ENCODE results near the gene RUFY3.
A peak's percentile ranks its signal among the peaks of the same experiment; 100 is the strongest.

Gene RUFY3

DNA sequence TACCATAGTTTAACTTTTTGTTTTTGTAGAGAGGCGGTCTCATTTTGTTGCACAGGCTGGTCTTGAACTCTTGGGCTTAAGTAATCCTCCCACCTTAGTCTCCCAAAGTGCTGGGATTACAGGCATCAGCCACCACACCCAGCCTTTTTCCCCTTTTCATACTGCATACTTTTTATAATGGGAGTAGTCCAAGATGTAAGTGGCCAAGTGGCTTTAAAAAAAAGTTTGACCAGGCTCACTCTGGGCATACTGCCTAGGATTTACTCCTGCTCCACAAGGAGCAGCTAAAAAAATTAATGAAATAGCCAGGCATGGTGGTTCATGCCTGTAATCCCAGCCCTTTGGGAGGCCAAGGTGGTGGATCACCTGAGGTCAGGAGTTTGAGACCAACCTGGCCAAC, 111.9 kb downstream of the RUFY3 start:
- Histone ChIP-seq H3K36me3 (replicated peaks in 1 of 2; ENCODE audit: control insufficient read depth in 2 of 2, insufficient read depth in 2 of 2, low read length in 2 of 2) (peaks cover 20 to 84% of the 10 kb centered on the region in 2 donors), H3K9ac (ENCODE audit: low read depth, low read length, poor library complexity) (no peak overlapping the region), H2BK12ac (ENCODE audit: low read length) (no peak overlapping the region), H2BK120ac (ENCODE audit: low read depth, low read length) (no peak overlapping the region), H3K4me3 (ENCODE audit: low read length in 2 of 2) (no peak overlapping the region), H3K18ac (ENCODE audit: low read length) (no peak overlapping the region), H3K23ac (ENCODE audit: low read depth, low read length, poor library complexity) (no peak overlapping the region), H4K8ac (ENCODE audit: low read depth, low read length) (no peak overlapping the region), H3K4ac (ENCODE audit: low read length) (no peak overlapping the region), H3K4me2 (ENCODE audit: insufficient read depth, low read length, poor library complexity, severe bottlenecking) (no peak overlapping the region), H3K27ac (replicated peaks; ENCODE audit: low read length) (no peak overlapping the region), H2BK5ac (ENCODE audit: low read length) (no peak overlapping the region), H4K91ac (ENCODE audit: low read depth, low read length, poor library complexity) (no peak overlapping the region), H3K79me1 (ENCODE audit: low read depth, low read length) (peaks cover 2% of the 10 kb centered on the region), H3K9me3 (replicated peaks in 1 of 2; ENCODE audit: control insufficient read depth in 2 of 2, insufficient read depth in 1 of 2, low read depth in 1 of 2, low read length in 2 of 2) (peaks cover 0 to 1% of the 10 kb centered on the region in 2 donors), H2AFZ (ENCODE audit: low read length) (no peak overlapping the region), H3K14ac (ENCODE audit: low read length) (no peak overlapping the region), H2BK15ac (ENCODE audit: low read length) (no peak overlapping the region), H2AK5ac (ENCODE audit: low read depth, low read length) (no peak overlapping the region), H3K4me1 (ENCODE audit: control insufficient read depth in 2 of 2, insufficient read depth in 1 of 2, low read depth in 1 of 2, low read length in 2 of 2) (no peaks in the 10 kb centered on the region), H3K27me3 (ENCODE audit: control insufficient read depth in 3 of 3, insufficient read depth in 3 of 3, low read depth in 1 of 3, low read length in 3 of 3) (no peaks in the 10 kb centered on the region)
- no peak for DNase-seq (ENCODE audit: low spot score)
- no CpG with 5 or more reads among the region's 1 CpG for whole genome bisulfite sequencing, 2 donors (ENCODE audit: extremely low coverage in 2 of 2, insufficient read length in 2 of 2, insufficient replicate concordance in 1 of 2)

DNA sequence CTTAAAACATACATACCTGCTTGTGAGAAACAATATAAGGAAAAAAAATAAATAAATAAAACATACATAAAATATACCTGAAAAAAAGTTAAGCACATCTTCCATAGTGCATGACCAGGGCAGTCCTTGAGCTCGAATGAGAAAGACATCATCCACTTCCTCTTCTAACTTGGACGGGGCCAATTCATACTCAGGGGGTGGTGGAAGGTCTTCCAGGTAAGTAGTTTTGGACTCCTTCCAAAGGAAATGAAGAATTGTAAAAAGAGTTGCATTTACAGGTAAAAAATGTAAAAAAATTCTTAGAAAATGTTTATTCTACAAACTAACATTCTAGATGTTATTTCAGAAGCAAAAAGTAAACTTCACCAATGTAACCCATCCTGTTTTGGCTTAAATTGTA, 114.3 kb downstream of the RUFY3 start:
- no peaks in the 10 kb centered on the region for H3K27me3 ChIP-seq (ENCODE audit: control insufficient read depth in 3 of 3, insufficient read depth in 3 of 3, low read depth in 1 of 3, low read length in 3 of 3)
- H4K91ac ChIP-seq (ENCODE audit: low read depth, low read length, poor library complexity) = no peak overlapping the region
- no peak overlapping the region for H3K27ac ChIP-seq (replicated peaks; ENCODE audit: low read length)
- no peak overlapping the region for H3K23ac ChIP-seq (ENCODE audit: low read depth, low read length, poor library complexity)
- no peaks in the 10 kb centered on the region for H3K4me1 ChIP-seq (ENCODE audit: control insufficient read depth in 2 of 2, insufficient read depth in 1 of 2, low read depth in 1 of 2, low read length in 2 of 2)
- H3K4ac ChIP-seq (ENCODE audit: low read length) = no peak overlapping the region
- H3K18ac ChIP-seq (ENCODE audit: low read length) = no peak overlapping the region
- no peak overlapping the region for H2BK120ac ChIP-seq (ENCODE audit: low read depth, low read length)
- no peak overlapping the region for H3K4me3 ChIP-seq (ENCODE audit: low read length in 2 of 2)
- WGBS, 2 donors (ENCODE audit: extremely low coverage in 2 of 2, insufficient read length in 2 of 2, insufficient replicate concordance in 1 of 2) = no CpG with 5 or more reads among the region's 2 CpGs
- no peak overlapping the region for H2BK15ac ChIP-seq (ENCODE audit: low read length)
- H3K4me2 ChIP-seq (ENCODE audit: insufficient read depth, low read length, poor library complexity, severe bottlenecking) = no peak overlapping the region
- peaks cover 0 to 1% of the 10 kb centered on the region in 2 donors for H3K9me3 ChIP-seq (replicated peaks in 1 of 2; ENCODE audit: control insufficient read depth in 2 of 2, insufficient read depth in 1 of 2, low read depth in 1 of 2, low read length in 2 of 2)
- no peak for DNase-seq (ENCODE audit: low spot score)
- H2BK5ac ChIP-seq (ENCODE audit: low read length) = no peak overlapping the region
- no peak overlapping the region for H2AFZ ChIP-seq (ENCODE audit: low read length)
- no peak overlapping the region for H3K14ac ChIP-seq (ENCODE audit: low read length)
- H2BK12ac ChIP-seq (ENCODE audit: low read length) = no peak overlapping the region
- peaks cover 14 to 62% of the 10 kb centered on the region in 2 donors for H3K36me3 ChIP-seq (replicated peaks in 1 of 2; ENCODE audit: control insufficient read depth in 2 of 2, insufficient read depth in 2 of 2, low read length in 2 of 2)
- H3K79me1 ChIP-seq (ENCODE audit: low read depth, low read length) = peaks cover 4% of the 10 kb centered on the region
- no peak overlapping the region for H3K9ac ChIP-seq (ENCODE audit: low read depth, low read length, poor library complexity)
- H2AK5ac ChIP-seq (ENCODE audit: low read depth, low read length) = no peak overlapping the region
- no peak overlapping the region for H4K8ac ChIP-seq (ENCODE audit: low read depth, low read length)

DNA sequence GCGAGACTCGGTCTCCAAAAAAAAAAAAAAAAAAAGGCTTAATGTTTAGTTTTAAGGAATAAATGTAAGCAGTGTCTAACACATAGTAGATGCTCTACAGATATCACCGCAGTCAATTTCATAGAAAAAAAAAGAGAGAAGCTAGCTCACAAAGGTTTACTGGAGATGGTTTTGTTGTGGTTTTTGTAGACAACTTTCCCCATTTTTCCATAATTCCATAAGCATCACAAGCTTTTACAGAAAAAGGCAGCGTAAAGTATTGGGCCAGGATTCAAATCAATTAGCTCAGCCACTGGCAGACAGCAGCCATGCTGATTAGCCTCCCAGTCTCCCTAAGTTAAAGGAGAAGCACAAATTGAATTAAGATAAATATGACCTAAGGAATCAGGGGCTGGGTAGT, 116.4 kb downstream of the RUFY3 start:
- Histone ChIP-seq H3K4me3 (ENCODE audit: low read length in 2 of 2) (peak overlapping the region; percentile 85 to 99), H2AK5ac (ENCODE audit: low read depth, low read length) (no peak overlapping the region), H2BK15ac (ENCODE audit: low read length) (no peak overlapping the region), H2AFZ (ENCODE audit: low read length) (no peak overlapping the region), H3K27ac (replicated peaks; ENCODE audit: low read length) (no peak overlapping the region), H3K23ac (ENCODE audit: low read depth, low read length, poor library complexity) (no peak overlapping the region), H3K4ac (ENCODE audit: low read length) (no peak overlapping the region), H3K14ac (ENCODE audit: low read length) (no peak overlapping the region), H3K36me3 (replicated peaks in 1 of 2; ENCODE audit: control insufficient read depth in 2 of 2, insufficient read depth in 2 of 2, low read length in 2 of 2) (peaks cover 7 to 41% of the 10 kb centered on the region in 2 donors), H3K9me3 (replicated peaks in 1 of 2; ENCODE audit: control insufficient read depth in 2 of 2, insufficient read depth in 1 of 2, low read depth in 1 of 2, low read length in 2 of 2) (peaks cover 0 to 1% of the 10 kb centered on the region in 2 donors), H3K18ac (ENCODE audit: low read length) (no peak overlapping the region), H3K79me1 (ENCODE audit: low read depth, low read length) (peaks cover 4% of the 10 kb centered on the region), H4K8ac (ENCODE audit: low read depth, low read length) (no peak overlapping the region), H3K9ac (ENCODE audit: low read depth, low read length, poor library complexity) (no peak overlapping the region), H4K91ac (ENCODE audit: low read depth, low read length, poor library complexity) (no peak overlapping the region), H3K27me3 (ENCODE audit: control insufficient read depth in 3 of 3, insufficient read depth in 3 of 3, low read depth in 1 of 3, low read length in 3 of 3) (no peaks in the 10 kb centered on the region), H3K4me2 (ENCODE audit: insufficient read depth, low read length, poor library complexity, severe bottlenecking) (peak overlapping the region; percentile 75), H2BK120ac (ENCODE audit: low read depth, low read length) (no peak overlapping the region), H3K4me1 (ENCODE audit: control insufficient read depth in 2 of 2, insufficient read depth in 1 of 2, low read depth in 1 of 2, low read length in 2 of 2) (no peaks in the 10 kb centered on the region), H2BK5ac (ENCODE audit: low read length) (no peak overlapping the region), H2BK12ac (ENCODE audit: low read length) (no peak overlapping the region)
- no peak for DNase-seq (ENCODE audit: low spot score)
- WGBS, 2 donors (ENCODE audit: extremely low coverage in 2 of 2, insufficient read length in 2 of 2, insufficient replicate concordance in 1 of 2) = no CpG with 5 or more reads among the region's 4 CpGs

DNA sequence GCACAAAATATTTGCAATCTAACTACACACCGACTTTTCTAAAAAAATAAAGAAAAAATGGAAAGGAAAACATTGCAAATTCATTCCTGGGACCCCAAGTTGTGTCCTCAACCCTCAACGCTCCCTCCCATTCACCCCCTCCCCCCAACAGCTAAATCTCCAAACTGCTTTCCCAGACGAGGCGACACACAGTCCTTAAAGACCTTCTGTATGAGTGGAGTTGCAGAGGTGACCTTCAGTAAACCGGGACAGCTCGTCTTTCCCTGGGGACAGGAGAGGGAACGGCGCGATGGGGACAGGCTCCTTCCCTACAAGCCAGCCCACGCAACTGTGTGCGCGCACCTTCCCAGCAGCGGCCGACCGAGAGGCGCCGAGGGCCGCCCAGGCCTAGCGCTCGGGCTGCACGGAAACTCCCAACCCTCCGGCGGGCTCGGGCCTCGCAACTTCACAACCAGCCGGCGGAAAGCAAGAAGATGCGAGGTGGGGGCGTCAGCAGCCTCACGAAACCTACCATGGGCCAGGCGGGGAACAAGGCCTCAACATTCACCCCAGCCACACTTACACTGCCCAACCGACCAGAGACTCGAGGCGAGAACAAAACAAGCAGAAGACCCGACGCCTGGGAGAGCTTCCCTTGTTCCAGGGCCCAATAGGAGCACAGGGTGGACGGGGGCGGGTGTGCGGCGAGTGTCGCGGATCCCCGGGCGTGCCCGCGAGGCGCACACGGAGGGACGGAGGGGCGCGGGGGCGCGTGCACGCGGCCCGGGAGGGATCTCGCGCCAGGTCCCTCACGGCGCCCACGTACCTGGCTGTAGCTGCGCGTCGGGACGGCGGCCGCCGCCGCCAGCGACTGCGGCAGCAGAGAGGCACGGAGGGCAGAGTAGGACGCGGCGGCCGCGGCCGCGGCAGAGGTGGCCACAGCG, 117.2 kb downstream of the RUFY3 start:
- Histone ChIP-seq H3K4me2 (ENCODE audit: insufficient read depth, low read length, poor library complexity, severe bottlenecking) (peak overlapping the region; percentile 75), H3K27me3 (ENCODE audit: control insufficient read depth in 3 of 3, insufficient read depth in 3 of 3, low read depth in 1 of 3, low read length in 3 of 3) (no peaks in the 10 kb centered on the region), H2AFZ (ENCODE audit: low read length) (peak overlapping the region; percentile 90), H4K8ac (ENCODE audit: low read depth, low read length) (peak overlapping the region; percentile 65), H3K36me3 (replicated peaks in 1 of 2; ENCODE audit: control insufficient read depth in 2 of 2, insufficient read depth in 2 of 2, low read length in 2 of 2) (peaks cover 7 to 34% of the 10 kb centered on the region in 2 donors), H3K4me1 (ENCODE audit: control insufficient read depth in 2 of 2, insufficient read depth in 1 of 2, low read depth in 1 of 2, low read length in 2 of 2) (no peaks in the 10 kb centered on the region), H3K18ac (ENCODE audit: low read length) (peak overlapping the region; percentile 98), H3K79me1 (ENCODE audit: low read depth, low read length) (peaks cover 4% of the 10 kb centered on the region), H2AK5ac (ENCODE audit: low read depth, low read length) (peak overlapping the region; percentile 4), H4K91ac (ENCODE audit: low read depth, low read length, poor library complexity) (no peak overlapping the region), H3K14ac (ENCODE audit: low read length) (peak overlapping the region; percentile 97), H3K4ac (ENCODE audit: low read length) (no peak overlapping the region), H2BK12ac (ENCODE audit: low read length) (peak overlapping the region; percentile 58), H3K23ac (ENCODE audit: low read depth, low read length, poor library complexity) (peak overlapping the region; percentile 99), H3K9ac (ENCODE audit: low read depth, low read length, poor library complexity) (peak overlapping the region; percentile 82), H2BK15ac (ENCODE audit: low read length) (no peak overlapping the region), H3K4me3 (ENCODE audit: low read length in 2 of 2) (peak overlapping the region; percentile 85 to 99), H3K27ac (replicated peaks; ENCODE audit: low read length) (peak overlapping the region; percentile 61), H3K9me3 (replicated peaks in 1 of 2; ENCODE audit: control insufficient read depth in 2 of 2, insufficient read depth in 1 of 2, low read depth in 1 of 2, low read length in 2 of 2) (peaks cover 0 to 1% of the 10 kb centered on the region in 2 donors), H2BK120ac (ENCODE audit: low read depth, low read length) (no peak overlapping the region), H2BK5ac (ENCODE audit: low read length) (peak overlapping the region; percentile 93)
- no CpG with 5 or more reads among the region's 80 CpGs for WGBS, 2 donors (ENCODE audit: extremely low coverage in 2 of 2, insufficient read length in 2 of 2, insufficient replicate concordance in 1 of 2)
- peak; percentile 61 for DNase-seq (ENCODE audit: low spot score)

All from neuronal stem cell (in vitro differentiated cells).